Fibroblast of the aortic adventitia (primary cell): ENCODE measurements around the gene DRD2. TPM values are rescaled to one million over a fixed set of nuclear protein-coding genes. Genes with fewer than 3 reads are reported as not detected.
"Not testable (repeated sequence)": the region's sequence is repeated elsewhere in the genome, so short reads cannot be mapped to it uniquely, and the experiment has no call there.

ENCODE experiments used
- DNase-seq: peaks from one replicate; pipeline ENCODE4 v3.0.0-alpha.2; 2010; ENCODE audit warnings: low read depth
- H3K4me3 ChIP-seq: 2 replicates; pipeline ENCODE4 v1.5.1; 2011; ENCODE audit warnings: low read depth, mild to moderate bottlenecking, control low read depth, low read length, moderate library complexity
- total RNA-seq: library from RNA; depleted of rRNA; stranded (reverse); fragments of >200 nt; gene quantifications from 2 replicates; pipeline ENCODE4 v1.2.3, GENCODE V29; 2012; ENCODE audit warnings: low replicate concordance
- TF ChIP-seq, protein P1 (sequence below): IDR thresholded peaks from 2 replicates; pipeline ENCODE4 v1.5.1; 2011; ENCODE audit warnings: mild to moderate bottlenecking, low read length, control low read depth, inconsistent platforms; ENCODE audit not compliant: insufficient read depth

Gene DRD2
- not detected in 2 replicates for total RNA-seq

DNA sequence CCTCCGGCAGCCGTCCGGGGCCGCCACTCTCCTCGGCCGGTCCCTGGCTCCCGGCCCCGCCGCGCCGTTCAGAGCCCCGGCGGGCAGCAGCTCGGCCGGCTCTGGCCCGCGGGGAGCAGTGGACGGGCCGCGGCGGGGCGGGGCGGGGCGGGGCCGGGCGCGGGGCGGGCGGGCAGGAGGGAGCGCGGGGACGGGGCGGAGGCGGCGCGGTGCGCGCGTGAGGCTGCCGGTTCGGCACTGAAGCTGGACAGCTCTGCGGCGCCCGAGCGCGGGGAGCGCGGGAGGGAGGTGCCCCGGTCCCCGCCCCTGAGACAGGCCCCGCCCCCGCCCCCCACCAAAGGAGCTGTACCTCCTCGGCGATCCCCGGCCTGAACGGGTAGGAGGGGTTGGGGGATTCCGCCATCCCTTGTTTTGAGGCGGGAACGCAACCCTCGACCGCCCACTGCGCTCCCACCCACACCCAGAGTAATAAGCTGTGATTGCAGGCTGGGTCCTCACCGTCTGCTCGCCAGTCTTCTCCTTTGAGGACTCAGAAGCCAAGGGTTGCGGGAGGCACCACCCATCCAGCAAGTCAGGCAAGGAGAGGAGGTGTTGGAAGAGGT, at the start of gene DRD2:
Gene DRD2 (minus strand): TSS at position 239 of the 602 bp plus-strand sequence. CDS start 50,747 bp downstream, outside the sequence.
- TF ChIP-seq, protein P1, sequence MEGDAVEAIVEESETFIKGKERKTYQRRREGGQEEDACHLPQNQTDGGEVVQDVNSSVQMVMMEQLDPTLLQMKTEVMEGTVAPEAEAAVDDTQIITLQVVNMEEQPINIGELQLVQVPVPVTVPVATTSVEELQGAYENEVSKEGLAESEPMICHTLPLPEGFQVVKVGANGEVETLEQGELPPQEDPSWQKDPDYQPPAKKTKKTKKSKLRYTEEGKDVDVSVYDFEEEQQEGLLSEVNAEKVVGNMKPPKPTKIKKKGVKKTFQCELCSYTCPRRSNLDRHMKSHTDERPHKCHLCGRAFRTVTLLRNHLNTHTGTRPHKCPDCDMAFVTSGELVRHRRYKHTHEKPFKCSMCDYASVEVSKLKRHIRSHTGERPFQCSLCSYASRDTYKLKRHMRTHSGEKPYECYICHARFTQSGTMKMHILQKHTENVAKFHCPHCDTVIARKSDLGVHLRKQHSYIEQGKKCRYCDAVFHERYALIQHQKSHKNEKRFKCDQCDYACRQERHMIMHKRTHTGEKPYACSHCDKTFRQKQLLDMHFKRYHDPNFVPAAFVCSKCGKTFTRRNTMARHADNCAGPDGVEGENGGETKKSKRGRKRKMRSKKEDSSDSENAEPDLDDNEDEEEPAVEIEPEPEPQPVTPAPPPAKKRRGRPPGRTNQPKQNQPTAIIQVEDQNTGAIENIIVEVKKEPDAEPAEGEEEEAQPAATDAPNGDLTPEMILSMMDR = no peak
- H3K4me3 ChIP-seq = no peak within 1 kb of the TSS
- DNase-seq = no peak

DNA sequence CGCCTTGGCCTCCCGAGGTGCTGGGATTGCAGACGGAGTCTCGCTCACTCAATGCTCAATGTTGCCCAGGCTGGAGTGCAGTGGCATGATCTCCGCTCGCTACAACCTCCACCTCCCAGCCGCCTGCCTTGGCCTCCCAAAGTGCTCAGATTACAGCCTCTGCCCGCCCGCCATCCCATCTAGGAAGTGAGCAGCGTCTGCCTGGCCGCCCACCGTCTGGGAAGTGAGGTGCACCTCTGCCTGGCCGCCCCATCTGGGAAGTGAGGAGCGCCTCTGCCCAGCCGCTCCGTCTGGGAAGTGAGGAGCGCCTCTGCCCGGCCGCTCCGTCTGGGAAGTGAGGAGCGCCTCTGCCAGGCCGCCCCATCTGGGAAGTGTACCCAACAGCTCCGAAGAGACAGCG, 48.7 kb upstream of the DRD2 start:
- DNase-seq, H3K4me3 ChIP-seq: not testable (repeated sequence)

- H3K4me3 ChIP-seq = no peak overlapping the region
- DNase-seq = no peak
- TF ChIP-seq, protein P1 = no peak
Observed at GRCh38 chr11:113521737-113522517, 46.7 kb upstream of the DRD2 start.

- TF ChIP-seq, protein P1 = no peak
Observed at GRCh38 chr11:113519989-113520613, 44.9 kb upstream of the DRD2 start.

DNA sequence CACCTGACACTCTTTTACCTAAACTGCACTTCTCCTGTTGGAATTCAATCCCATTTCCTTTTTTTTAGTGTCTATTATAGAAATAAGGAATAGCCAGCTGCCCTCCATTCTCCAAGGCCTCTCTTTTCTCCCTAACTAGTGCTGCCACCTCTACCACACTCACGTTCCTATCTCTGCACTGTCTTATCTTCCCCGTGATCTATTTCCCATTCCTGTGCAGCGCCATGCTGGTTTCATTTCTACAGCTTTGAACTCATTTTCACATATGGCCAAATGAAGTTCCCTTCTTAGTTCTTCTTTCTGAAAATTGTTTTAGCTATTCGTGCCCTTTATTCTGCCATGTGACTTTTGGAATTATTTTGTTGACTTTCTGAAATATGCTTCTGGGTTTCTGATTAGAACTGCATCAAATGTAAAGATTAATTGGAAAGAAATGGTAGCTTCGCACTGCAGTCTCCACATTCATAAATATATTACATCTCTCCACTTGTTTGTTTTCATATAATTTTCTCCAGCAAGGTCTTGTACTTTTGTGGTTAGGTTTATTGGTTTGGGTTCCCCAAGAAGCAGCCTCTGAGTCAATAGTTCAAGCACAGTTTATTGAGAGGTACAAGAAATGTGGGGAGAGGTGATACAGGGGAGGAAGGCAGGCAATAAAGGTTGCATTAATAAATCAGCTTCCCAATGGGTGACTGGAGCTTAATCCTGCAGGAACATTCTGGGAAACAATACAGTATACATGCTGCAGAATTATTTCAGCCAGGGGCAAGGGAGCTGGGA, 43.7 kb upstream of the DRD2 start:
- no peak for DNase-seq
- H3K4me3 ChIP-seq = no peak overlapping the region
- TF ChIP-seq, protein P1 = no peak

More at GRCh38 chr11:113519989-113520613, 44.9 kb upstream of the DRD2 start:
- H3K4me3 ChIP-seq = no peak overlapping the region
- no peak for DNase-seq

- no peak for DNase-seq
- TF ChIP-seq, protein P1 = no peak
- H3K4me3 ChIP-seq = no peak overlapping the region
Observed at GRCh38 chr11:113517361-113517760, 42.2 kb upstream of the DRD2 start.
